ENCODE data around the gene TIMM22.

Gene TIMM22

GRCh38 chr17:1022278-1023024 lies 25.5 kb downstream of the TIMM22 start:
- H3K4me3 ChIP-seq (ENCODE audit: control insufficient read depth, low read depth, low read length), result no peak overlapping the region
- no peak for DNase-seq (ENCODE audit: low read depth)
- TF ChIP-seq, protein P1, sequence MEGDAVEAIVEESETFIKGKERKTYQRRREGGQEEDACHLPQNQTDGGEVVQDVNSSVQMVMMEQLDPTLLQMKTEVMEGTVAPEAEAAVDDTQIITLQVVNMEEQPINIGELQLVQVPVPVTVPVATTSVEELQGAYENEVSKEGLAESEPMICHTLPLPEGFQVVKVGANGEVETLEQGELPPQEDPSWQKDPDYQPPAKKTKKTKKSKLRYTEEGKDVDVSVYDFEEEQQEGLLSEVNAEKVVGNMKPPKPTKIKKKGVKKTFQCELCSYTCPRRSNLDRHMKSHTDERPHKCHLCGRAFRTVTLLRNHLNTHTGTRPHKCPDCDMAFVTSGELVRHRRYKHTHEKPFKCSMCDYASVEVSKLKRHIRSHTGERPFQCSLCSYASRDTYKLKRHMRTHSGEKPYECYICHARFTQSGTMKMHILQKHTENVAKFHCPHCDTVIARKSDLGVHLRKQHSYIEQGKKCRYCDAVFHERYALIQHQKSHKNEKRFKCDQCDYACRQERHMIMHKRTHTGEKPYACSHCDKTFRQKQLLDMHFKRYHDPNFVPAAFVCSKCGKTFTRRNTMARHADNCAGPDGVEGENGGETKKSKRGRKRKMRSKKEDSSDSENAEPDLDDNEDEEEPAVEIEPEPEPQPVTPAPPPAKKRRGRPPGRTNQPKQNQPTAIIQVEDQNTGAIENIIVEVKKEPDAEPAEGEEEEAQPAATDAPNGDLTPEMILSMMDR (conservative IDR thresholded peaks at IDR 0.05; ENCODE audit: control insufficient read depth, insufficient read depth, low read depth, low read length), result no peak

- TF ChIP-seq, protein P1 (conservative IDR thresholded peaks at IDR 0.05; ENCODE audit: control insufficient read depth, insufficient read depth, low read depth, low read length), result no peak
- DNase-seq (ENCODE audit: low read depth), result no peak
- no peak overlapping the region for H3K4me3 ChIP-seq (ENCODE audit: control insufficient read depth, low read depth, low read length)
These were observed 27.1 kb downstream of the TIMM22 start for GRCh38 chr17:1024076-1024475.

GRCh38 chr17:1025733-1026598 lies 29.0 kb downstream of the TIMM22 start:
- H3K4me3 ChIP-seq (ENCODE audit: control insufficient read depth, low read depth, low read length), result no peak overlapping the region
- DNase-seq (ENCODE audit: low read depth), result no peak
- TF ChIP-seq, protein P1 (conservative IDR thresholded peaks at IDR 0.05; ENCODE audit: control insufficient read depth, insufficient read depth, low read depth, low read length), result no peak

- no peak overlapping the region for H3K4me3 ChIP-seq (ENCODE audit: control insufficient read depth, low read depth, low read length)
- TF ChIP-seq, protein P1 (conservative IDR thresholded peaks at IDR 0.05; ENCODE audit: control insufficient read depth, insufficient read depth, low read depth, low read length), result no peak
- no peak for DNase-seq (ENCODE audit: low read depth)
These were observed 29.7 kb downstream of the TIMM22 start for GRCh38 chr17:1026599-1026975.

DNA sequence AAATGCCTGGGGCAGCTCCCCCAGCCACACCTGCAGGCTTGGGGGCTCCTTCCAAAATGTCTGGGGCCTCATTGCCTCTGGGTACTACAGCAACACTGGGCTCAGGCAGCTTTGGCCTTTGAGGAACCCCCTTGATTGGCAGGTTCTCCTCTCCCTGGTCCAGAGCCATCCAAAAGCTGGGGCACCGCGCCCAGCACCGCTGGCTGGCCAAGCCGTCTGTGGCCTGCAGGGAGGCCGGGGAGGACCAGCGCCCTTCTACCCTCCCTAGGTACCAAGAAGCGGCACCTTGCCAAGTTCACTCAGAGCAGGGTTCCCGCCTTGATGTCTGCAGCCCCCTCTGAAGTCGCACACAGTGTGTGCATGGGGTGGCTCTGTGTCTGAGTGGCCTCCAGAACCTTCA lies 30.1 kb downstream of the TIMM22 start:
- DNase-seq (ENCODE audit: low read depth), result no peak
- TF ChIP-seq, protein P1 (conservative IDR thresholded peaks at IDR 0.05; ENCODE audit: control insufficient read depth, insufficient read depth, low read depth, low read length), result no peak
- no peak overlapping the region for H3K4me3 ChIP-seq (ENCODE audit: control insufficient read depth, low read depth, low read length)

GRCh38 chr17:1029196-1029921 lies 32.4 kb downstream of the TIMM22 start:
- TF ChIP-seq, protein P1 (conservative IDR thresholded peaks at IDR 0.05; ENCODE audit: control insufficient read depth, insufficient read depth, low read depth, low read length), result no peak
- DNase-seq (ENCODE audit: low read depth), result peak; percentile 75
- no peak overlapping the region for H3K4me3 ChIP-seq (ENCODE audit: control insufficient read depth, low read depth, low read length)

Data from fibroblast of mammary gland (primary cell).